AG20443 (cell line): ENCODE measurements around the gene MEOX1.
"Not testable (repeated sequence)": the region's sequence is repeated elsewhere in the genome, so short reads cannot be mapped to it uniquely, and the experiment has no call there.

ENCODE experiments used
- DNase-seq: peaks from one replicate; pipeline ENCODE4 v3.0.0; 2012; ENCODE audit warnings: low spot score, mixed read lengths

Gene MEOX1

DNA sequence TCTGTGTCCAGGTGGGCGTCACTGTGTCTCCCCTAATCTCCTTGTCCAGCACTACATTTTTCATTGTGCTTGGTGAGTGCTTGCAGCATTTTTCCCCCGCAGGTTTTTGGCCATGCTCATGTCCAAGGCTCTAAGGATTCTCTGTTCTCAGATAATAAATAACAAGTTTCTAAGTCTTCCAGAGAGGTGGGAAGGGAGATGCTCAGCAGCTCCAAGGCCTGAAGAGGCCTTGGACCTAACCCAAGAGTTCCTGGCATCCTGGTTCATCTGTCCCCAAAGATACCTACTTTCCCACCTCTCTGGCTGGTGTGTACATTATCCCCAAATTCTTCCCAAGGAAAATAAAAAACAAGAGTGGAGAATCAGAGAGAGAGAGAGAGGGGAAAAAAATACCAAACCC, 45.3 kb downstream of the MEOX1 start:
- DNase-seq: no peak

DNA sequence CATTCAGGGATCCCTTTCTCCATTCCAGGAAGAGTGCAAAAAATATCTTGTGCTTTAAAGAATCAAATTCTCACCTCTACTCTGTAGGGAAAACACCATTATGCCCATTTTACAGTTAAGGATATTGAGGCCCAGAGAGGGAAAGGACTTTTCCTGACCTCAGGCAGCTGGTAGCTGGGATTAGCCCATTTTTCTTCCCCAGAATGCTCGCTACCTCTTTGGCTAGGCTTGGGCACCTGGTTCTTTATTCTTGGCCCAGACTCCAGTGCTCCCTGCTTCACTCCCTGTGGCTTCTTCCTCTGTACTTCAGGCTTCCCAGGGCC, 45.7 kb downstream of the MEOX1 start:
- no peak for DNase-seq

DNA sequence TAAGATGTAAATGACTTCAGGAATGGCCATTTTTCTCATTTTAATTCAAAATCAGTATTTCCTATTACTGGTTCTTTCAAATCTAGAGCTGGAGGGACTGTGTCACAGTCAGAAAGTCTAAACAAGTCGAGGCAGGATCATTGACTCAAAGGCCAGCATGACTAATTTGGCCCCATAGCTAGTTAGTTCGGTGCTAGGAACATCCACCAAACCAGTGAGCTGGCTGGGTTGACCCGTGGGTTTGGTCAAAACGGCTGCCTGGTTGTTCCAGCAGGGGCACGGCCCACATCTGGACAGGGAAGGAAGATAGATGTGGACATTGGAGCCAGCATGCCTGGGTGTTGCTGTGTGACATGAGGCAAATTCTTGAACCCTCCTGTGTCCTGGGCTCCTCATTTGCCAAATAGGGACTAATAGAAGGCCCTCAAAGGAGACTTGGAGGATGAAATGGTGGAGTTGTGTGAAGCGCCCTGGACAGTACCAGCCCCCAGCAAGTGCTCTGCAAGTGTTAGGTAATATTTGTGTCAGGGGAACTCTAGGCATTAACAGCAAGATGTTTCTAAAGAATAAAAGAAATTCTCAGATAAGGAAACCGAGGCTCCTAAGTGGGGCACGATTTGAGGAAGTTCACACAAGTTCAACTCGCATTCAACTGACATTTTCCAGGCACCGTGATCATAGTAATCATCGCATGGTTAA, 46.2 kb downstream of the MEOX1 start:
- DNase-seq: peak; percentile 63

DNA sequence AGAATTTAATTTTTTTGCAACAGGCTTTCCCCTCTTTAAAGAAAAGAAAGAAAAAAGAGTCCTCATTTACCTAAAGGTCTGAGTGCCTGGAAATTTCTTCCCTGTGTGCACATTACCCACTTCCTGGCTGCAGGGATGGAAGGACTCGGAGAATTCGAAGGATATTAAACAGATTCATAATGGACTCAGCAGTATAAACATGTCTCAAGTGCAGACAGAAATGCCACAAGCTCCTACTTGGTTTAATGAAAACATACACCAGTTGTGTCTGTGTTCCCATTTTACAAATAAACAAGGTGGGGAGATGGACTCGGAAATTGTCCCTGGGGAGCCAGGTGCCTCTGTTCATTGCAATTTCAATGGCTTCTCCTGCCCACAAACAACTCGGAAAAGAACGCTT, 47.2 kb downstream of the MEOX1 start:
- DNase-seq: no peak

DNA sequence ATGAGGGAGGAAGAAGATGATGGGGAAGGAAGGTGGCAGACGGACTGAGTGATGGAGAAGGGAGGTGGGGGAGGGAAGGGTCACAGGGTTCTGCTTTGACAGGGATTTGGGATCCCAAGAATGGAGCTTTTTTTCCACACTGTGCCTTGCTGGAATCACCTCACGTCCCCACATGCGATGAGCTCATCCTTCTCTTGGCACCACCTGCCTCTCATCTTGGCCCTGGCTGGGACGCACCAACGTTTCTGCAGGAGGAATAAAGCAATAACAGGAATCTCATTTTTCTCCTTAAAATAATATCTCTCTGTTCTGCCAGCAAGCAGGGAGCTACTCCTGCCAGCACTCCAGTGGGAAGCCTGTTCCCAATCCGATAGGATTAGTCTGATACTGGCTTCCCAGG, 47.8 kb downstream of the MEOX1 start:
- no peak for DNase-seq

DNA sequence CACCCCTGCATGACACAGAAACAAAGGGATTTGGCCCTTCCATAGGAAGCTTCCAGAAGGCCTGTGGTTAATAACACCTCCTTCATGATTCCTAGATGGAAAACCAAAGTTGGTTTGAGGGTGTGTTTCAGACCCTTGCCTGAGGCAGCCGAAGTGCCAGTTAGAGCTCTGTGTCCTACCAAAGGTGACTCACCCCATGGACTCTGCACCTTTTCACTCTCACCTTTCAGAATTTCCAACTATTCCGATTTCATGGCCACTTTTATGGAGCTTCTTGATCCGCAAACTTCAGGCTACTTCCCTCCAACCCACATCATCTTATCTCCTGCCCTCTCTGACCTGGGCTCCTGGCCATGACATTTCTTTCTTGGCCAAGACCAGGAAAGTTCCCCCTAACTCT, 49.2 kb downstream of the MEOX1 start:
- no peak for DNase-seq

DNA sequence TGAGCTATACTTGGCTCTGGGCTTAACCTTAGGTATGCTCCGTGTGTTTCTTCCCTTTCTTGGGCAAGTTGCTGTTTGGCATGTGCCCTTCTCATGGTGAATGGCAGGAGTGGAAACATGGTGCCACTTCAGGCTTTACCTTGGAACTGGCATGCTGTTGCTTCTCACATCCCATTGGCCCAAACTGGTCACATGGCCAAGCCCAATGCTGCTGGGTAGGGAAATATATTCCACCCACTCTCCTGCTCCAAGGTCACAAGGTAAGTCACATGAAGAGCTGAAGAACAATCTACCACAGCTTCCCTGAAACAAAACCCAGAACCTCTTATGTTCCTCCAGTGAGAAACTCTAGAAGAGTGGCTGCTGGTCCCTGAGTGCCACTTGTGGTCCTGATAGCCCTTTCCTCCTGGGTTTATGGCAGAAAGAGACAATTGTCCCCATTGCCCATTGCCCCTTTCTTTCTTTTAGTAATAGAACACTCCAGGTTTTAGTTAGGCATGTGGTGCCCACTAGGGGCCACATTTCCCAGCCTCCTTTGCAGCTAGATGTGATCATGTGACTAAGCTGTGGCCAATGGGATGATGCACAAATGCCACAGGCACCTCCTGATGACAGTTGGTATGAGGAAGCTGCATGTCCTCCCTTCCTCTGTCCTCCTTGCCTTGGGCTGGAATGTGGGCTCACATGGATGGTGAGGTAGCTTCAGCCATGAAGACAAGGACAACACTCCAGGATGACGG, 50.3 kb downstream of the MEOX1 start:
- DNase-seq: no peak

DNA sequence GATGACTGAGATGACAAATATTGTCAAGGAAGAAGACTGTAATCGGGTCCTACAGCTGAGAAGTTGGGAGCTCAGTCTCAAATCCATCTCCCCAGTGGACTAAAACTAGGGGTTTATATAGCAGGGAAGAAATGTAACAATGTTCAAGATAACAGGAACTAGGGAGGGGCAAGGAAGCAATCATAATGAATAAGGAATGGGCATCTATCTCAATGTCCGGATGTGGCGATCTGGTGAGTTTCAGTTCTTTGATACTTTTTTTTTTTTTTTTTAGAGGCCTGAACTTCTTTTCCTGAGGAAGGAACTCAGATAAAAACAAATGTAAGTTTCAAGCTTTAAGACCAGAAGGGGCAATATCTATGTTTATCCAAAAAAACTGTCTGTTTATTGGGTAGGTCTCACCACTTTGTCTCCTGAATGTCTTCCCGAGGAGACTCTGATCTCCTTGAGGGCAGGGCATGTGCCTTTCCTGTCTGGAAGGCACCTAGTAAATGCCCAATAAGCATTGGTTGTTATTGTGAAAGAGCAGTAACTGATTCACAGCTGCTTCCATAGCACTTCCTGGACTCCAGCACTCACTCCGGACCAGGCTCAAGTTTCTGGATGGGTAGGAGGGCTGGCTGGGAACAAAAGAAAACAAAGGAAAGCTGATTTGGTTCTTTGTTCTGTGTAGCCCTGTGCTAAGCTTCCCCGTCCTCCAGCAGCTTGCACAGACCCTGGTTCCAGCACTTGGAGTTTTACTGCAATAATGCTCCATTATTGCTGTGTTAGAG, 51.9 kb downstream of the MEOX1 start:
- no peak for DNase-seq

DNA sequence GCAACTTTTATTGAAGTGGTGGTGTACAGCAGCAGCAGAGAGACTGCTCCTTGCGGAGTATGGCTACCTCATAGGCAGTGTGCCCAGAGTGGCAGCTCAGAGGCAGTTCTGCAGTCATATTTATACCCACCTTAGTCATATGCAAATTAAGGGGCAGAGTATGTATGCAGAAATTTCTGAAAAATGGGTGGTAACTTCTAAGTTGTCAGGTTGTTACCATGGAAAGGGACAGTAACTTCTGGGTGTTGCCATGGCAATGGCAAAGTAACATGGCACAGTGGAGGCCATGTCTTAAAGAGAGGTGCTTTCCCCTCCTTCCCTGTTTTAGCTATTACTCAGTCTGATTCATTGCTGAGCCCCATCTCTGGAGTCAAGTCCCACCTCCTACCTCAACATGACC, 53.4 kb downstream of the MEOX1 start:
- no peak for DNase-seq

DNA sequence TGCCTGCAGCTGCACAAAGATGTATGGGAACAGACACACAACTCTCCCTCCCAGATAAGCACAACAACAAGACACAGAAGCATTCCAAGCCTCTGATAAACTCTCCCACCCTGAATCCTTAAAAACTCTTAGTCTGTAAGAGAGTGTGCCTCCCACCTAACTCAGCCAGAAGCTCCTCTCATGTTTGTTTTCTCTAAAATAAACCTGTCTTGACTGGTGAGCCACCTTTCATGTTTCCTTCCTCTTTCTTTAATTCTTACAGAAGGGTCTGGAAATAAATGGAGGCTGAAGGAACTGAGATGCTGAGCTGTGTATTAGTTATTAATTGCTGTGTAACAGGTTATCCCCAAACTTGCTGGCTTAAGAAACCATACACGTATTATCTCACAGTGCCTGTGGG, 57.2 kb downstream of the MEOX1 start:
- DNase-seq: no peak

DNA sequence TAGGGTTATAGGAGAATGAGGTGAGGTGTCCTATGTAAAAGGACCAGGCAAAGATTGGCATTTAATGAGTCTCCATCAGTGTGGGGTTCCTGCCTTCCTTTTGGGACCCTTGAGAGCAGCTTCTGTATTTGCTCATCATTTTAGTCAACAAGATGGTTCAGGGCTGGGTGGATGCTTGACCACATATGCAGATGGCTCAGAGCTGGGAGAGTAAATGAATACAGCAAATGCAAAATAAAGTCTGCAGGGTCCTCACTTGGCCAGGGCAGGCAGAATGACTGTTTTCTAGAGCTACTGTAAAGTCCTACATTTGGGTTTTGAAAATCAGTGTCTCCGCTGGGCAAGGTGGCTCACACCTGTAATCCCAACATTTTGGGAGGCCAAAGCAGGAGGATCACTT, 58.4 kb downstream of the MEOX1 start:
- DNase-seq: no peak

DNA sequence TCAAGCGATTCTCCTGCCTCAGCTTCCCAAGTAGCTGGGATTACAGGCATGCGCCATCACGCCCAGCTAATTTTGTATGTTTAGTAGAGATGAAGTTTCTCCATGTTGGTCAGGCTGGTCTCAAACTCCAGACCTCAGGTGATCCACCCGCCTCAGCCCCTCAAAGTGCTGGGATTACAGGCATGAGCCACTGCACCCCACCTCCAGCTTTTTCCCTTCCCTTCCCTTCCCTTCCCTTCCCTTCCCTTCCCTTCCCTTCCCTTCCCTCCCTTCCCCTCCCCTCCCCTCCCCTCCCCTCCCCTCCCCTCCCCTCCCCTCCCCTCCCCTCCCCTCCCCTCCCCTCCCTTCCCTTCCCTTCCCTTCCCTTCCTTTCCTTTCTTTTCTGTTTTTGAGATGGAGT, 59.2 kb downstream of the MEOX1 start:
- DNase-seq: not testable (repeated sequence)

DNA sequence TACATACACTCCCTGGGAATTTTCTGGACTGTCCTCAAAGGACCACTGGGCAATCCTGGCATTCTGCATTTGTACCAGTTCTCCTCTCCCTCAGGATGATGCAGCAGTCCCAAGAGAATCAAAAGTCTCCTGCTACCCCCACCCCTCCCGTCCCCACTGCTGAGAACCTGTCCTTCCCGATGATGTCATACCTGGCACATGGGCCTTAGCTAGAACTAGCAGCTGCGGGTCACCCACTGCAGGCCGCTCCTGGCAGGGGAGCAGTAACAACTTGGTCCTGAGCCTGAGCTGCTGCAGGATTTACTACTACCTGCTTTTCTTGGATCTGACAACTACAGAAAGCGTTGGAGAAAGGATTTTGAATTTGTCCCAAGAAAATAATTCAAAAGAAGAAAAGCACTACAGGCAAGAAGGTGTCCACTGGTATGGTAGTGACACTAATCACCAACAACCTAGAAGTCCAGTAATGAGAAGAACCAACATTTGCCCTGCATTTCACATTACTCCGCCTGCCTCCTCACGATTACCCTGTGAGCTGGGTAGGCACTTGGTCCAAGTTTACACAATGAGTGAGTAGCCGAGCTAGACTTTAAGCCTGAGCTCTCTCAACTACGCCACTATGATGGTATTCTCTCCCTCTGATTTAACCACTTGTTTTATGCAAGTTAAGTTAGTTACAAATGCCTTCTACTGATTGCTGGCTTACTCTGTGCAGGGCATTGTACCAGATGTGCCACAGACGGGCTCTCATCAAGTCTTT, 60.3 kb downstream of the MEOX1 start:
- no peak for DNase-seq

DNA sequence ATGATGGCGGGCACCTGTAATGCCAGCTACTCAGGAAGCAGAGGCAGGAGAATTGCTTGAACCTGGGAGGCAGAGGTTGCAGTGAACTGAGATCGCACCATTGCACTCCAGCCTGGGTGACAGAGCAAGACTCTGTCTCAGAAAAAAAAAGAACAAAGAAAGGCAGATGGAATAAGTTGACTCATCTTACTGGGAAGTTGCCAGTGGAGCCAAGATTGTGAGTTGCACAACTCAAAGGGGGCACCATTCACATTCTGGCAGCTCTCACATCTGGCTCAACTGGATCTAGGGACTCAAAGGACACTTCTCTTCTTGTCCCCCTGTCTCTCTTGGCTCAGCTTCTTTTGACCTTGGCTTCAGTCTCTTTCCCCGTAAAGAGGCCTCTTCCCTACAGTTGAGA, 61.9 kb downstream of the MEOX1 start:
- DNase-seq: peak; percentile 81

DNA sequence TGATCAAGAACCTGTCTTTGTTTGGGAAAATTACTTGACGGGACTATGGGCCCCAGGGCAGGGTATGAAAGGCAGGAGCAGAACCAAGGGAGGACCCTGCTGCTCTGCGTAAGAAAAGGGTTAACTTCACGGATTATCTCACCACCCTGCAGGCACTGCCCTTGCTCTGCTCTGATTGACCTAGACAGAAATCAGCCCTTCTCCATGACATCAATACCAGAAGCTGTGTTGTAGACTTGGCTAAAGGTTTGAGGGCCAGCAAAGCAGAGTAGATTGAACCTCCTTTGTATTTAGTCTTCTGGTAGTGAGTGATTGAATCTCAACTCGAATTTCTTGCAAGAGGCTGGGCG, 62.7 kb downstream of the MEOX1 start:
- no peak for DNase-seq

DNA sequence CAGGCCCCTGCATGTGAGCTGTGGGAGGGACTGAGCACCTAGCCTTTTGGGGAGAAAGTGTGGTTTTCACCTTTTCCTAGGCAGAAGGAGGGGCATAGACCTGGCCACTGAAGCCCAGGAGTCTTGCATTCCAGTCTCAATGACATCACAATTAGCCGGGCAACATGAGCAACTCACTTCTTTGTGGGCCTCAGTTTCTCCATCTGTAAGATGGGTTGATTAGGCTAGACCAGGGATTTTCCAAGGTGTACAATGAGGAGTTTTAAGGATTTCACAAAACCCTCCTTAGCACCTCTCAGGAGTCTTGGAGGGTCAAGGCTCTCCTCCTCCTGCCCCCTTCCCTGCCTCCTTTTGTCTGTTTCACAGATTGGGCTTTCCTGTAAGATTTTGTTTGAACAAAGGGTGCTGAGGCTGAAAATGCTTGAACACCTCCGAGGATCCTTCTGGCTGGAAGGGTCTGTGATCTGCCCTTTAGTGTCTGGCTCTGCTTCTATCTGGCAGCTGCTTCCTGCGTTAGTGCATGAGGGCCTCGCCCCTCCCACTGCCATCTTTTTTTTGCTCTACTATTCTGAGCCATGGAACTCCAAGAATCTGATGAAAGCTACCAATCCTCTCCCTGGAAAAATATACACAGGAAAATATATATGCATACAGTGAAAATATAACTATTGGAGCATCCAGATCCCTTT, 63.2 kb downstream of the MEOX1 start:
- DNase-seq: no peak

DNA sequence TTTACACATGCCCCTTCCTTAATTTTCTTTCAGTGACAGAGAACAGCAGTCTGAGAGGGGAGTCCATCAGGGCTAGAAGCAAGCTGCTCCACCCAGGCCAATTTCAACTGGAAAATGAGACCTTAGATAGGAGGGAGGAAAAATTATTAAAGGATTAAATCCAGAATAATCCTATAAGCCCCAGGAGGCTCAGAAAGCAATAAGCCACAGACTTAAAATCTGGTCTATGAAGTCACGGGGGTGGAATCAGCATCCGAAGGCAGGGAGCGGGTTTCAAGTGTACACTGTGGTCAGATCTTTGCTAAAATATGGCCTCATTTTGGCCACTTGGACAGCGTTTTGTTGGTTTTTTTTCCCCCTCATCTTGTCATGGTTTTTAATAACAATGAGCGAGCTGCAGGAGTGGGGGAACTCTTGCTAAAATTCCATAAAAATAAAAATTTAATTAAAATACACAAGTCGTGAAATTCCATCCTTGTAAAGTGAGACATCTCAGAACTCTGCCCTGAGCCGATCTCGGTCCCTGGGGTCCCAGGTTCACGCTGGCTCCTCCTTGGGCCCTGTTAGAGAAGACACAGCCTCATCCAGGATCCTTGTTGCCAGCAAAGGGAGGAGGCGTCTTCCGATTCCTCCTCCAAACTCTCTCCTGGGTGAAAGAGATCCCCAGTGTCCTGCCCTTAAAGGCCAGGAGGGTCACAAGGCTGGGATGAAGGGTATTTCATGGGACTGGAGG, 63.9 kb downstream of the MEOX1 start:
- DNase-seq: no peak

DNA sequence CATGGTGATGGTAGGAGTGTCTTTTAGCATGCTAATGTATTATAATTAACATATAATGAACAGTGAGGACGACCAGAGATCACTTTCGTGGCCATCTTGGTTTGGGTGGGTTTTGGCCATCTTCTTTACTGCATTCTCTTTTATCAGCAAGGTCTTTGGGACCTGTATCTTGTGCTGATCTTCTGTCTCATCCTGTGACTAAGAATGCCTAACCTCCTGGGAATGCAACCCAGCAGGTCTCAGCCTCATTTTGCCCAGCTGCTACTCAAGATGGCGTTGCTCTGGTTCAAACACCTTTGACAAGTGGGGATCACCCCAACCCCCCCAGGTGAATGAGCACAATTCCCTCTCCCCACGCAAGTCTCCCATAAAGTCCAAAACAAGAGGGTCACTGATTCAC, 66.3 kb downstream of the MEOX1 start:
- no peak for DNase-seq

DNA sequence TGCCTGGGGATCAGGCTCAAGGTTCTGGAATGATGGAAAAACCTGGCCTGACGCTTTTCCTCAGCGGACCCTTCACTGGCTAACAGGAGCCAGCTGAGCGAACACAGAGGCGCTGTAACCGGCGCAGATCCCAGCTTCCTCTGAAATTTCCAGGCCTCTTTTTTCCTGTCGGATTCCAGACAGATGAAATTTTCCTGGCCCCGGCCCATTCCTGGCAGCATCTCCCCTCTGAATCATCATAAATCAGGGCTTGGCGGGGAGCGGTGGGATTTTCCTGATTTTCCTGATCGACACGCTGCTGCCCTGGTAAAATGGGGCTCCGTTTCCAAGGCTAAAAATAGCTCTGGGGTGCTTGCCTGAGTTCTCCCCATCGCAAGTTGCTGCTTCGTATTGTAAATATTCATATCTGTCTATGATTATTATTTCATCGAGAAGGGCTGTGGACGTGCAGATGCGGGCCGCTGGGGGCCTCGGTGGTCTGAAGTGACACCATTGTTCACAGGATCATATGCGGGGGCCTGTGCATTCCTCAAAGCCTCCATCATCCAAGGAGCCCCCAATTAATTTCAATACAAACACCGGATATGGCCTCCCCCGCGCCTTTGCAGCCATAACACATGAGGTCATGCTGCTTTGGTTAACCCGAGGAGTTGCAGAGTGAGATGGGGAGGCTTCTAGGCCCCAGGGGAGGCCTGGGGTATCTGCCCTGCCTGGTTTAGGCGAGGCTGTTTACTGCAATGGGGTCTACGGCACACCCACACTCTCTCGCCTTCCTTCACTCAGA, 69.8 kb downstream of the MEOX1 start:
- DNase-seq: peak; percentile 83

DNA sequence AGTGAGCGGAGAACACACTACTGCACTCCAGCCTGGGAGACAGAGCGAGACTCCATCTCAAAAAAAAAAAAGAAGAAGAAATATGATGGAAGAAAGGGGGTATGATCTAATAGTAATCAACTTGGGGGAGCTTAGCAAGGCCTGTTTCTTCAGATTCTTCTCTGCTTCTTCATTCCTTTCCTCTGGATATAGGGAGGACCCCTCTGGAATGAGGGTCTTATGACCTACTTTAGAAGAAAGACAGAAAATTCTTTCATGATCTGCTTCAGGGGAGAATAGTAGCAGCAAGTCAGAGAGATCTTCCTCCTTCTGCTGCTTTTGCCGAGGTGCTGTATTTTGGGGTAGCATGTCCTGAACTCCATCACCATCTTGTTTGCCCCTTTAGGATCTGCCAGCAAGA, 70.7 kb downstream of the MEOX1 start:
- no peak for DNase-seq
